Right lobe of liver (tissue), 6 donors: ENCODE measurements around the gene CD200R1. TPM values are rescaled to one million over a fixed set of nuclear protein-coding genes. Genes with fewer than 3 reads are reported as not detected.

ENCODE experiments used
- ATAC-seq, 4 donors: fragments of 200-7000 bp; cut with Tn5 transposase; one replicate each; pipeline ENCODE4 v1.9.1; 2020; ENCODE audit warnings: mild to moderate bottlenecking in 4 of 4, moderate library complexity in 4 of 4
- DNase-seq, 3 donors: peaks; one replicate each; pipeline ENCODE4 v3.0.0-alpha.2; 2020
- H3K27ac ChIP-seq, 3 donors: fragments of 200-600 bp; one replicate each; pipeline ENCODE4 v1.8.0; 2022
- H3K27me3 ChIP-seq, 2 donors: fragments of 200-600 bp; one replicate each; pipeline ENCODE4 v1.8.0; 2022
- H3K36me3 ChIP-seq, 4 donors: fragments of 200-600 bp; sonication (generic) in 1 of 4; one replicate each; pipeline versions ENCODE4 v1.5.1 to v1.8.0; 2017 to 2022; ENCODE audit warnings: control low read depth in 1 of 4
- H3K4me1 ChIP-seq, 4 donors: fragments of 200-600 bp; sonication (generic) in 1 of 4; one replicate each; pipeline versions ENCODE4 v1.5.1 to v1.8.0; 2017 to 2022; ENCODE audit warnings: control low read depth in 1 of 4
- H3K4me3 ChIP-seq, 3 donors: fragments of 200-600 bp; one replicate each; pipeline ENCODE4 v1.8.0; 2022
- H3K9me3 ChIP-seq, 4 donors: fragments of 200-600 bp; sonication (generic) in 1 of 4; one replicate each; pipeline versions ENCODE4 v1.5.1 to v1.8.0; 2017 to 2022; ENCODE audit warnings: control low read depth in 1 of 4
- POLR2A ChIP-seq: fragments of 450-650 bp; IDR thresholded peaks from one replicate; pipeline ENCODE4 v1.6.1; 2017; ENCODE audit warnings: antibody characterized with exemption, mild to moderate bottlenecking
- WGBS: methylation state at CpG from one replicate; pipeline ENCODE4 v1.1.6; 2018; ENCODE audit warnings: low coverage, low lambda C conversion rate; ENCODE audit not compliant: insufficient coverage; ENCODE audit errors: missing lambda C conversion rate; 5-methylcytosine and 5-hydroxymethylcytosine counted together
- intact Hi-C, 2 donors: fragments of 100-400 bp; cut with DNase I; formaldehyde crosslinking; loops; one replicate each; pipeline versions ENCODE4 v1.11.2 to v1.14.1; 2022
- total RNA-seq, 6 experiments: library from RNA; depleted of rRNA in 2 of 6; stranded (reverse); fragments of >200 nt in 2 of 6; fragmentation: NEBNext Ultra II Directional in 3 of 6; extraction: Animal tissue kit (Norgen Biotek cat#: 25700) in 3 of 6; gene quantifications; one replicate each; pipeline versions ENCODE4 v1.1.0 to v1.2.4, GENCODE V29; 2016 to 2023
- TF ChIP-seq, protein P1 (sequence below), 4 donors: fragments of 200-600 bp in 3 of 4; fragments of 450-650 bp in 1 of 4; IDR thresholded peaks; one replicate each; pipeline versions ENCODE4 v1.5.1 to v1.8.0; 2016 to 2022; ENCODE audit warnings: antibody characterized with exemption in 4 of 4, mild to moderate bottlenecking in 2 of 4
- donor health status: DM: no; HTN: yes; CAD: no.
- donor health status: DM: no; HTN: no; CAD: no.
- donor health status: DM: no; HTN: no; CAD: no.
- donor health status: DM: no; HTN: yes; CAD: no.
- donor health status: DM: no; HTN: yes; CAD: no.

The CD200R1 gene
- total RNA-seq, 6 experiments from 2014 or later = 0.44 to 1.4 (median 0.86) TPM

DNA sequence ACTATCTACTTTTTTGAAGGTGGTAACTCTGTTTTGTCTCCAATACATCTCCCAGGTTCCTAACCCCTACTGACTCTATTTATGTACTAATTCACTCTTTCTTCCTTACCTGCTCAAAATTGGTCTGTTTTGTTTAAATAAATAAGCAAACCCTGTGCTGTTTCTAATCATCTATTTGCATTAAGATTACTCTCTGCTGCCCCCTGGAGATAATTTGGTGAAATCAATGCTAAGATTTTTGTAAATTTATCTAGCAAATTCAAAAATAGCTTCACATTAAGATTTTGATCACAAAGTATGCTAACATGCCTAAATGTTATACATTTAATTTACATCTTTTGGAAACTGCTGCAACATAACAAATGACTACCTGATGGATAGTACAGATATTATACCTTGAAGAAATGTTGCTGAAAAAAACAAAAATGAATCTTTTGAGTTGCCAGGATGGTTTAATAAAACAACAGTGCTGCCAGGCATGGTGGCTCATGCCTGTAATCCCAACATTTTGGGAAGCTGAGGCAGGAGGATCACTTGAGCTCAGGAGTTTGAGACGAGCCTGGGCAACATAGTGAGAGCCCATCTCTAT is 4.4 kb upstream of the CD200R1 start:
- Histone ChIP-seq H3K4me3 (no peak overlapping the region), H3K9me3 (no peaks in the 10 kb centered on the region), H3K27ac (no peak overlapping the region), H3K27me3 (no peaks in the 10 kb centered on the region), H3K36me3 (no peaks in the 10 kb centered on the region), H3K4me1 (no peaks in the 10 kb centered on the region)
- TF ChIP-seq, protein P1, sequence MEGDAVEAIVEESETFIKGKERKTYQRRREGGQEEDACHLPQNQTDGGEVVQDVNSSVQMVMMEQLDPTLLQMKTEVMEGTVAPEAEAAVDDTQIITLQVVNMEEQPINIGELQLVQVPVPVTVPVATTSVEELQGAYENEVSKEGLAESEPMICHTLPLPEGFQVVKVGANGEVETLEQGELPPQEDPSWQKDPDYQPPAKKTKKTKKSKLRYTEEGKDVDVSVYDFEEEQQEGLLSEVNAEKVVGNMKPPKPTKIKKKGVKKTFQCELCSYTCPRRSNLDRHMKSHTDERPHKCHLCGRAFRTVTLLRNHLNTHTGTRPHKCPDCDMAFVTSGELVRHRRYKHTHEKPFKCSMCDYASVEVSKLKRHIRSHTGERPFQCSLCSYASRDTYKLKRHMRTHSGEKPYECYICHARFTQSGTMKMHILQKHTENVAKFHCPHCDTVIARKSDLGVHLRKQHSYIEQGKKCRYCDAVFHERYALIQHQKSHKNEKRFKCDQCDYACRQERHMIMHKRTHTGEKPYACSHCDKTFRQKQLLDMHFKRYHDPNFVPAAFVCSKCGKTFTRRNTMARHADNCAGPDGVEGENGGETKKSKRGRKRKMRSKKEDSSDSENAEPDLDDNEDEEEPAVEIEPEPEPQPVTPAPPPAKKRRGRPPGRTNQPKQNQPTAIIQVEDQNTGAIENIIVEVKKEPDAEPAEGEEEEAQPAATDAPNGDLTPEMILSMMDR (IDR thresholded peaks at IDR 0.05) = peak; percentile 68 to 76 (median 73)
- TF ChIP-seq POLR2A = no peak
- DNase-seq (no peak), ATAC-seq (peak in 3 of 4 donors; percentile 49 to 56 (median 53))
- 60% methylated on average over 1 of the region's 1 CpG for WGBS
- intact Hi-C loops = no loop called here

DNA sequence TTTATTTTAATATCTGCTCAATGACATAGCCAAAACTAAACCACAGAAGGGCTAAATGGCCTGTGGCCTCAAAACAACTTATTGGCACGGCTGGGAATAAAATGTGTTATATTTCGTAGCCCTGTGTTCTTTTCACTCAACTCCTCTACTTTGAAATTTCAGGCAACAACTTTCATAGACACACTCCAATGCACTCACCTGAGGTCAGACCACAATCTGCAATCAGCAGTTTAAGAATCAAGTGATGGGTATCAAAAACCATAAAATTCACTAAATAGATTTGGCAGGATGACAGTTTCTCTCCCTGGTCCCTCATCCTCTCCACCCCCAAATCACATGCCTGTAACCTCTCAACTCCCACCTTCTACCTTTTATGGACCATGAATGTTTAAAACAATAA is 2.0 kb upstream of the CD200R1 start:
- WGBS = 66% methylated on average over 2 of the region's 2 CpGs
- intact Hi-C loops = no loop called here
- no peaks in the 10 kb centered on the region for H3K27me3 ChIP-seq
- no peaks in the 10 kb centered on the region for H3K9me3 ChIP-seq
- DNase-seq = no peak
- no peaks in the 10 kb centered on the region for H3K36me3 ChIP-seq
- no peak overlapping the region for H3K27ac ChIP-seq
- TF ChIP-seq, protein P1 (IDR thresholded peaks at IDR 0.05) = no peak
- TF ChIP-seq POLR2A = no peak
- no peaks in the 10 kb centered on the region for H3K4me1 ChIP-seq
- no peak overlapping the region for H3K4me3 ChIP-seq
- no peak for ATAC-seq

- TF ChIP-seq POLR2A = no peak
- TF ChIP-seq, protein P1 (IDR thresholded peaks at IDR 0.05) = no peak
- Histone ChIP-seq H3K27me3 (no peaks in the 10 kb centered on the region), H3K27ac (no peak overlapping the region), H3K36me3 (no peaks in the 10 kb centered on the region), H3K4me3 (no peak overlapping the region), H3K4me1 (no peaks in the 10 kb centered on the region), H3K9me3 (no peaks in the 10 kb centered on the region)
- intact Hi-C loops = no loop called here
- no peak for DNase-seq
- peak in 1 of 4 donors; percentile 28 for ATAC-seq
These were observed 1.1 kb upstream of the CD200R1 start for GRCh38 chr3:112976001-112976400.

- ATAC-seq = peak in 3 of 4 donors; percentile 28 to 46 (median 36)
- H3K36me3 ChIP-seq = no peaks in the 10 kb centered on the region
- peak overlapping the region in 2 of 3 donors; percentile 1 to 15 for H3K4me3 ChIP-seq
- H3K27me3 ChIP-seq = no peaks in the 10 kb centered on the region
- WGBS = 41% methylated on average over 2 of the region's 2 CpGs
- TF ChIP-seq, protein P1 (IDR thresholded peaks at IDR 0.05) = no peak
- intact Hi-C loops = no loop called here
- H3K27ac ChIP-seq = peak overlapping the region in 2 of 3 donors; percentile 21 to 37
- H3K4me1 ChIP-seq = no peaks in the 10 kb centered on the region
- H3K9me3 ChIP-seq = no peaks in the 10 kb centered on the region
- DNase-seq = no peak
These were observed 755 bp downstream of the CD200R1 start for GRCh38 chr3:112974178-112974517.
